Mucosa of descending colon (tissue), 3 donors: ENCODE data around the gene PRKCZ. TPM values are rescaled to one million over a fixed set of nuclear protein-coding genes. Genes with fewer than 3 reads are reported as not detected.

Experiments used
- ATAC-seq: fragments of 200-7000 bp; cut with Tn5 transposase; one replicate; pipeline ENCODE4 v1.9.1; 2020; ENCODE audit warnings: mild to moderate bottlenecking, moderate library complexity
- DNase-seq, 3 donors: peaks; one replicate each; pipeline ENCODE4 v3.0.0-alpha.2; 2020
- H3K36me3 ChIP-seq: fragments of 200-600 bp; one replicate; pipeline ENCODE4 v1.8.0; 2021; ENCODE audit warnings: low read depth, mild to moderate bottlenecking
- H3K4me1 ChIP-seq: fragments of 200-600 bp; one replicate; pipeline ENCODE4 v1.8.0; 2021; ENCODE audit warnings: low read depth, mild to moderate bottlenecking
- H3K4me3 ChIP-seq: fragments of 200-600 bp; one replicate; pipeline ENCODE4 v1.8.0; 2021; ENCODE audit warnings: mild to moderate bottlenecking
- H3K9me3 ChIP-seq: fragments of 200-600 bp; one replicate; pipeline ENCODE4 v1.8.0; 2021; ENCODE audit warnings: mild to moderate bottlenecking
- CTCF ChIP-seq: fragments of 200-600 bp; IDR thresholded peaks from one replicate; pipeline ENCODE4 v1.8.0; 2022; ENCODE audit warnings: antibody characterized with exemption, mild to moderate bottlenecking
- intact Hi-C, 2 donors: fragments of 100-400 bp; cut with DNase I in 1 of 2; cut with micrococcal nuclease in 1 of 2; formaldehyde crosslinking; loops; one replicate each; pipeline versions ENCODE4 v1.11.0 to v1.11.1; 2022; cut with DNase I, micrococcal nuclease
- total RNA-seq, 3 donors: library from RNA; stranded (reverse); fragmentation: NEBNext Ultra II Directional in 2 of 3; extraction: Animal tissue kit (Norgen Biotek cat#: 25700) in 2 of 3; gene quantifications; one replicate each; pipeline versions ENCODE4 v1.2.1 to v1.2.4, GENCODE V29; 2021 to 2023
- donor health status: DM: no; HTN: no; CAD: no; lungs with moderate emphysema.
- donor health status: DM: no; HTN: no; CAD: no.
- donor health status: DM: no; HTN: yes; CAD: no.

The PRKCZ gene
- total RNA-seq, 3 donors from 2014 or later = 38.9 to 80.2 (median 53.7) TPM

GRCh38 chr1:2229911-2230731 lies 179.9 kb downstream of the PRKCZ start:
- H3K36me3 ChIP-seq = no peaks in the 10 kb centered on the region
- peak in 2 of 3 donors; percentile 69 to 75 for DNase-seq
- H3K9me3 ChIP-seq = no peaks in the 10 kb centered on the region
- ATAC-seq = no peak
- intact Hi-C loops = no loop called here
- no peak for TF ChIP-seq CTCF
- peaks cover 57% of the 10 kb centered on the region for H3K4me1 ChIP-seq
- peak overlapping the region; percentile 7 for H3K4me3 ChIP-seq

- Histone ChIP-seq H3K4me1 (peaks cover 65% of the 10 kb centered on the region), H3K4me3 (no peak overlapping the region), H3K9me3 (no peaks in the 10 kb centered on the region), H3K36me3 (no peaks in the 10 kb centered on the region)
- TF ChIP-seq CTCF = no peak
- intact Hi-C loops = no loop called here
- DNase-seq (peak in 2 of 3 donors; percentile 69 to 77), ATAC-seq (no peak)
Observed at GRCh38 chr1:2230781-2231531, 180.7 kb downstream of the PRKCZ start.

DNA sequence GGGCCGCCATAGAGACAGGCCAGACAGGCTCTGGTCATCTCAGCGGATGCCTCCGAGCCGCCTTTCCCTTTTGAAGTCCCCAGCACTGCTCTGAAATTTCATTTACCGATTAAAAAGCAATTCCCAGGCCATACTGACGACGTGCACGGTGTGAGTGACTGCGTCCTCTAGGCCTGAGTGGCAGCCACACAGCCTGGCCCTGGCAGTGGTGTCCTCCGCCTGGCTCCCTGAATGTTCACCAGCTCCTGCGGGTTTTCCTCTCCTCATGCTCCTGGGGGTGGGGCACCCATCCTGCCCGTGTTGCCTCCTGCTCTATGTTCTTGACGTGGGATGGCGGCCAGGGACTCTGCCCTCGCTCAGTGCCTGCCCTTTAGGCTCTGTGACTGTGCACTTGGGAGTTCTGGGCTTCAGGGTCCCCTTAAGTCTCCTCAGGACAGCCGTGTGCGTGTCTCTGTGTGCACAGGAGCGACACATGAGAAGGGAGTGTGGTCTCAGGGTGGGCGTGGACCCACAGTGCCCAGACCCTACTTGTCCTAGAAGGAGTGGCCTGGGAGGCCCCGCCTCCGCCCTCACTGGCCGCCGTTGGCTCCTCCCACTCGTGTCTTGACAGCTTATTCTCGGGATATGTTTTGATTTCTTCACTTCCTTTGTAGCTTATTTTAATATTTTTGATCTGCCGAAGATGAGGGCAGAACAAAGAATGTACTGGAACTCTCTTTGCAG lies 181.5 kb downstream of the PRKCZ start:
- H3K36me3 ChIP-seq = no peaks in the 10 kb centered on the region
- intact Hi-C loops = no loop called here
- no peak for TF ChIP-seq CTCF
- H3K4me3 ChIP-seq = no peak overlapping the region
- DNase-seq (peak; percentile 79 to 89 (median 80)), ATAC-seq (no peak)
- no peaks in the 10 kb centered on the region for H3K9me3 ChIP-seq
- H3K4me1 ChIP-seq = peaks cover 71% of the 10 kb centered on the region

- no peaks in the 10 kb centered on the region for H3K9me3 ChIP-seq
- peak in 1 of 3 donors; percentile 65 for DNase-seq
- H3K36me3 ChIP-seq = no peaks in the 10 kb centered on the region
- TF ChIP-seq CTCF = no peak
- peaks cover 73% of the 10 kb centered on the region for H3K4me1 ChIP-seq
- intact Hi-C loops = no loop called here
- no peak for ATAC-seq
- H3K4me3 ChIP-seq = no peak overlapping the region
Observed at GRCh38 chr1:2232255-2232915, 182.2 kb downstream of the PRKCZ start.

DNA sequence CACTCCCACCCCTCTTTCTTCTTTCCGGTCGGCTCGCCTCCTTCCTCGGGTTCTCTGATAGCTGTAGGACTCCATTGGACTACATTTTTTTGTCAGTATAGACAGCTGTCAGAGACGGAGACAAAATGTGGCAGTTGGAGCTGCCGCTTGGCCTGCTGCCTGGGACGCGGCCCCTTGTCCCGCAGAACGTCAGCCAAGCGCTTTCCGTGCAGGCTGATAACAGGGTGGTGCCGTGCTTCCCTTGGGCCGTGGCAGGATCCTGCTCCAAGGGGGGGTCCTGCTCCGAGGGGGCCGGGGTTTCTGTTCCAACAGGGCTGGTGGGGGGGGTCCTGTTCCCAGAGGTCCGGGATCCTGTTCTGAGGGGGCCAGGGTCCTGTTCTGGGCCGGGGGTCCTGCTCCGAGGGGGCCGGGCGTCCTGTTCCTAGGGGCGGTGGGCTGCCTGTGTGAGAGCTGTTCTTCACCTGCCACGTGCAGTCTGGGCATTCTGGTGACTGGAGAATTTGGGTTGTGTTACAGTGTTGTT lies 182.8 kb downstream of the PRKCZ start:
- DNase-seq = peak in 2 of 3 donors; percentile 31 to 66
- no peak for TF ChIP-seq CTCF
- H3K9me3 ChIP-seq = no peaks in the 10 kb centered on the region
- H3K4me3 ChIP-seq = no peak overlapping the region
- H3K36me3 ChIP-seq = no peaks in the 10 kb centered on the region
- no peak for ATAC-seq
- peaks cover 79% of the 10 kb centered on the region for H3K4me1 ChIP-seq
- intact Hi-C loops = no loop called here
